Keratinocyte (primary cell): ENCODE results near the gene FXYD2.

Experiments
- EZH2 ChIP-seq: IDR thresholded peaks from one replicate; pipeline ENCODE4 v1.6.1; 2012; ENCODE audit warnings: inconsistent platforms, mild to moderate bottlenecking, low read length, moderate library complexity
- TF ChIP-seq, protein P1 (sequence below), 3 experiments: IDR thresholded peaks in 1 of 3; conservative IDR thresholded peaks in 1 of 3; optimal IDR thresholded peaks in 1 of 3; 2 replicates in 2 of 3; 3 replicates in 1 of 3; pipeline versions ENCODE3 to v1.5.1; 2011; ENCODE audit warnings: low read length in 3 of 3, mild to moderate bottlenecking in 3 of 3, moderate library complexity in 2 of 3, control low read depth in 1 of 3, inconsistent platforms in 1 of 3; ENCODE audit not compliant: insufficient read depth in 2 of 3; ENCODE audit errors: extremely low read depth in 1 of 3

DNA sequence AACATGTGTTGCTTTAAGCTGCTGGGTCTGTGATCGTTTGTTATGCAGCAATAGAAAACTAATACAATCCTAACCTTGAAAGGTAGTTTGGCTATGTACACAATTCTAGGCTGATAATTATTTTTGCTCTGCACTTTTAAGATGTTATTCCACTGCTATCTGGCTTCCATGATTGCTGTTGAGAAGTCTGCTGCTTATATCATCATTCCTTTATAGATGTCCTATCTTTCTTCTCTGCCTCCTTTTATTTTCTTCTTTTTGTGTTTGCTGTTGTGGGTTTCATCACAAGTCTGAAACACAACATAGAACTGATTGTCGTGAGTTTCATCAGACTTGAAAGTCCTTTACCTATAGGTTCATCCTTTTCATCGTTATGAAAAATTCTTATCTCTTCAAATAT, 27.8 kb upstream of the FXYD2 start:
- TF ChIP-seq, protein P1, sequence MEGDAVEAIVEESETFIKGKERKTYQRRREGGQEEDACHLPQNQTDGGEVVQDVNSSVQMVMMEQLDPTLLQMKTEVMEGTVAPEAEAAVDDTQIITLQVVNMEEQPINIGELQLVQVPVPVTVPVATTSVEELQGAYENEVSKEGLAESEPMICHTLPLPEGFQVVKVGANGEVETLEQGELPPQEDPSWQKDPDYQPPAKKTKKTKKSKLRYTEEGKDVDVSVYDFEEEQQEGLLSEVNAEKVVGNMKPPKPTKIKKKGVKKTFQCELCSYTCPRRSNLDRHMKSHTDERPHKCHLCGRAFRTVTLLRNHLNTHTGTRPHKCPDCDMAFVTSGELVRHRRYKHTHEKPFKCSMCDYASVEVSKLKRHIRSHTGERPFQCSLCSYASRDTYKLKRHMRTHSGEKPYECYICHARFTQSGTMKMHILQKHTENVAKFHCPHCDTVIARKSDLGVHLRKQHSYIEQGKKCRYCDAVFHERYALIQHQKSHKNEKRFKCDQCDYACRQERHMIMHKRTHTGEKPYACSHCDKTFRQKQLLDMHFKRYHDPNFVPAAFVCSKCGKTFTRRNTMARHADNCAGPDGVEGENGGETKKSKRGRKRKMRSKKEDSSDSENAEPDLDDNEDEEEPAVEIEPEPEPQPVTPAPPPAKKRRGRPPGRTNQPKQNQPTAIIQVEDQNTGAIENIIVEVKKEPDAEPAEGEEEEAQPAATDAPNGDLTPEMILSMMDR (optimal IDR thresholded peaks at IDR 0.05 in 1 of 3, IDR thresholded peaks at IDR 0.05 in 1 of 3, conservative IDR thresholded peaks at IDR 0.05 in 1 of 3; ENCODE audit: extremely low read depth in 1 of 3, insufficient read depth in 2 of 3, low read length in 3 of 3), result no peak
- TF ChIP-seq EZH2, result no peak
